GM19463 (cell line): ENCODE results near the gene HIVEP1.

ENCODE experiments used
- ATAC-seq: cut with Tn5 transposase; IDR thresholded peaks from one replicate; pipeline ENCODE4 v1.9.1; 2021; ENCODE audit warnings: mild to moderate bottlenecking, moderate library complexity; ENCODE audit not compliant: unreplicated experiment

Gene HIVEP1

DNA sequence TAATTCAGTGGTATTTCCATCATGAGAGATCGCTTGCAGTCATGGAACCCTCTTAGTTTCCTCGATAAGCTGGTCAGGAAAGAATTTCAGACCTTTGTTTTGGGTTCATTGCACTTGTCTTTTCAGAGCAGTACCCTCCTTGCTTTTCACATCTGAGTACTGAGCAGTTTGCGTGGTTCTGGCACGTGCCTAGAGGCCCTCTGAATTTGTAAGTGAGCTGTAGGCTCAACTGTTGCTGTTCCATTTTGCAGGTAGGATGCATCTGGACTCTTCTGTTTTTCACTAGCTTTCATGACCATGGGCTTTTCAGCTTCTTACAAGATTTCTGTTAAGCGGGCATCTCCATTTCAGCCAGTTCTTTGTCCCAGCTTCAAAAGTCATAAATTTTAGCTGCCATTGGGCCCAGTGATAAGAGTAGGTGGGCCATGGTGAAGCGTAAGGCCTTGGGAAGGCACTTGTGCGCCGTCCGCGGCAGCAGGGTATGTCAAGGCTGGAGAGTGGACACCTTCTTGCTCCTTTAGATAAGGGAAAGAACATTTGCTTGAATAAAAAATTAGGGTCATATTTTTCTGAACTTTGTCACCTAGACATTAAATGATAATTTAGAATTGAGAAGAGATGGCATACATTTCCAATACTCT lies 35.8 kb downstream of the HIVEP1 start:
- ATAC-seq, result no peak

DNA sequence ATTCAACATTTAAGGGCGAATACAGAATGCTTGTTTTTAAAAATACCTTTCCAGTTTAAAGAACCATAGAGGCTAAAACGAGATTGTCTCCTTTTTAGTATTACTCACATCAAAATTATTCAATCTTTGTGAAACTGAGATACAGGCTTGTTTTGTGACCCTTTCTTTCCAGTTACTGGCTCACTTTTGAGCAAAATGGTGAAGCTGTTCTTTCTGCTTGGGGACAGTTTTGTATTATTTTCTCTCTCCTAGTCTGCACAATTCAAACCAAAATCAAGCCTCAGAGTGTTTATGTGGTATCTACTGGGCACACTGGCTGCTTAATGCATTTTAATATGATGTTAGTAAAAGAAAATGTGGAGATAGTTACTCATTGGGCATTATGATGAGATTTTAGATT lies 36.5 kb downstream of the HIVEP1 start:
- no peak for ATAC-seq

DNA sequence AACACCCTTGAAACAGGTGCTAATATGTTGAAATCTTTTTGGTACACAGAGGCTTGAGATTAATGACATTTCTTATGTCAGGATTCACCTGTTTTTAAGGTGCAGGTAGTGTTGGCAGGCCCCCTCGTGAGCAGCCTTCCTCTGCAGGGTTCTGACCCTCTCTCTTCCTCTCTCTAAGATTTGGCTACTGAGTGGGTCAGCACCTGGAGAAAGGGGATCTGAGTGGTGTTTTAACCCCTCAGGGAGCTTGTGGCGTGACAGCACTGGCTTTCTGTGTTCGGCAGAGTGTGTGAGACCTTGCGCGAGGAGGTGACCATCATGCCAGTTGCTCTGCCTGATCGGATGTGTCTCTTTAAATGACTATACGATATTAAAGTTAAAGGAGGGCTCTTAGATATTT lies 37.1 kb downstream of the HIVEP1 start:
- peak; percentile 36 for ATAC-seq

DNA sequence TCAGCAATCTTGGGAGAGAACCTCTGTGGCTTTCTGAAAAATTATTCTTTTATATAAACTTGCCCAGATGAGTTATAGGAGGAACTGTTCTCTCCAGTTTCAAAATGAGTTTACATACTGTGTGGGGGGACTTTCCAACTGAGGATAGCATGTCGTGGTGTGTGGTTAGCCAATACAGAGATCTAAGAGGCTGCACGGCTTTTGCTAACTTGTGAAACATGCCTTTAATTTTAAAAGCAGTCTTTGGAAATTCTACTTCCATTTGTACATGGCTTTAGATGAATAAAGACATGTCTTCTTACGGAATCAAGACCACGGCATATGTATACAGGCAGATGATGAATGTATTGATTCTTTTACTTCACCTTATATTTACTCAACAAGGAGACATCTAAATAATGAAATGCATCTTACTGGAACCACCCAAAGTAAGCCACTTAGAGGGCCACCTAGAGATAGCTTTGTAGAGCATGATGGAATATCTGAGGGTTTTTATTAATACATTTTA lies 39.8 kb downstream of the HIVEP1 start:
- peak; percentile 83 for ATAC-seq

DNA sequence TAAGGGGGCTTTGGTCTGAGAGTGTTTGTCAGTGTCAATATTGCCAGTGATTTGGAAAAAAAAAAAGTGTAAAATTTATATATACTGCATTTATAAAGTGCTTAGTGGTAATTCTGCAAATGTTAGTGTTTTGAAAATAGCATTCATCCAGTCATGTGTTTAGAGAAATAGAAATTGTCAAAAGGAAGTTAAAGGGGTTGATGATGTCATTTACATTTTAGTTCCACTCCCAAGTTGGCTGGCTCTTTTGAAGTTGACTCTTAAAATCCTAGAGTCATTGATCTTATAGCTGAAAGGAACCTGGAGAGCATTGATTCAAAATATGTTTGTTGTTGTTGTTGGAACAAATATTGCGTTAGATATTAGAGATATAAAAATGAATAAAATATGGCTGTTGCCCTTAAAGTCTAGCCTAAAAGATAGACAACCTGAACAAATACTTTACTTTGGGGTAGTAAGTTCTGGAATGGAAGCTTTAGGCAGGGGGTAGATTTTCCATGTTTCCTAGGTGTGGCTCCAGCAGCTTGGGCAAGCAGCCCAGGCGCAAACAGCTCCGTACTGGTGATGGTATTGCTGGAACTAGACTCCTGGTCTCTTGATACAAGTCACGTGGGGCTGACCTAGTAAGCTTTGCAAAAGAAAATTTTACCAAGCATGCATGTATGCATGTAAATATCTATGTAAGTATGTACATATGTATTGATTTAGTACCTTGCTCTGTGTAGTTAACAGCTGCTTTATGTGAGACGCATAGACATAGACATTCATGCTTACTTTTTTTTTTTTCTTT lies 46.3 kb downstream of the HIVEP1 start:
- ATAC-seq, result no peak

DNA sequence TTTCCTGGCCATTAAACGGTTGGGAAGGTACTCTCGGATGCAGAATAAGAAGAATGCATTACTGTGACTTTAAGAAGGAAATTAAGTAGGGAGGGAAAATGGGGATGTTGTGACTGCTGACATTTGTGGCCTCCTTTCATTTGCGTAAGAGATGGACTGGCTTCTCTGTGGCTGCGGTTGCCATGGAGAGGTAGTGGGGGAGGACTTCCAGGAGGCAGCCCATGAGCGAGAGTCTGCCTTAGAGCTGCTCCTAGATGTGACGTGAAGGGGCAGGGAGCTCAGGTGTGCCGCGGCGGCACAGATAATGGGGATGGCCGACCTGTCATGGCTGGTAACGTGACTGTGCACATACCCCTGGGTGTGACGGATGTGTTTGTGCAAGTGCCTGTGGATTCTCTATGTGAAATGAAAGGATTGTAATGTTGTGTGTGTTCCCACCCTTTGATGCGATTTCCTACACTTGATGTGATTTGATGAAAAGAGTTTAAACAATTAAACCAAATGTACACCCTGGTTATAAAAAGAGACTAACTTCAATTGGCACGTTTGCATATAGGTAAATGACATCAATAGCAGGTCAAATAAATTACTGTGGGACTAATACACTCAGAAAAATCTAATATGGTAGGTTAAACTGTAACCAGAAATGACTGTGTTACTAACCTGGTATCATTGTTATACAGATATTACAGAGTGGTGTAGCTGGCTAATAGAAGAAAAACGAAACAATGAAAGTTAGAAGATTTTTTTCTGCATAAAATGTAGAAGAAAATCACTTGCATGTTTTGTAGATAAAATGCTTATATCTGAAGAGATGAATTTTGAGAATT lies 48.9 kb downstream of the HIVEP1 start:
- peak; percentile 85 for ATAC-seq

DNA sequence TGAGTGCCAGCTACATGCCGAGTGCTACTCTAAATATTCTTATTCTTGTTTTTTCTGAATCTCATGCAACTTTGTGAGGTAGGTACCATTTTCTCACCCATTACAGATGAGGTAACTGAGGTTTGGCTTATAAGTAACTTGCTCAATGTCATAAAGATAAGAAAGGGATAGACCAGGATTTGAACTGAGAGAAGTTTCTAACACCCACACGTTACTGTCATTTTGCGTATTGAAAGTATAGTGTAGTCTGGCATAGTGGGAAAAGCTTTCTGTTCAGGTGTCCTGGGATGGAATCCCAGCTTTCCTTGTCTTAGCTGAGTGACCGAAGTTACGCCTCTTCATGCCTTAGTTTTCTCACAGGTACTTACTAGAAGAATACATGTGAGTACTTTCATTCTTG lies 50.5 kb downstream of the HIVEP1 start:
- ATAC-seq, result no peak

DNA sequence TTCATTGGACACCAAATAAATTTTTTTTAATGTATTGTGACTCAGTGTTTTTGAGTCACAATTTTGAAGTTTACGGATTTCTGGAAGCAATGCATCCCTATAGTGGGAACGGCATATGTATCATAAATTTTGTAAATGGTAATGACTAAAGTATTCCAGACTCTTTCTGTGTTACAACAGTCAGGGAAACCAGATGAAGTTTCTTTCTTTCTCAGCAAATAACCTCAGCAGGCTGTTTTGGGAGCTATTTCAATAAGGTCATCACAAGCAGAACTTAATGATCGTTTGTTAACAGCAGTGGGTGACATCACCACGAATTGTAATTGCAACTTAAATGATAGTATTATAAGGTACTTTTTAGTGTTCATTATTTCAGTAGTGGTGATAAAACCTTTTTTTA lies 52.0 kb downstream of the HIVEP1 start:
- ATAC-seq, result no peak

DNA sequence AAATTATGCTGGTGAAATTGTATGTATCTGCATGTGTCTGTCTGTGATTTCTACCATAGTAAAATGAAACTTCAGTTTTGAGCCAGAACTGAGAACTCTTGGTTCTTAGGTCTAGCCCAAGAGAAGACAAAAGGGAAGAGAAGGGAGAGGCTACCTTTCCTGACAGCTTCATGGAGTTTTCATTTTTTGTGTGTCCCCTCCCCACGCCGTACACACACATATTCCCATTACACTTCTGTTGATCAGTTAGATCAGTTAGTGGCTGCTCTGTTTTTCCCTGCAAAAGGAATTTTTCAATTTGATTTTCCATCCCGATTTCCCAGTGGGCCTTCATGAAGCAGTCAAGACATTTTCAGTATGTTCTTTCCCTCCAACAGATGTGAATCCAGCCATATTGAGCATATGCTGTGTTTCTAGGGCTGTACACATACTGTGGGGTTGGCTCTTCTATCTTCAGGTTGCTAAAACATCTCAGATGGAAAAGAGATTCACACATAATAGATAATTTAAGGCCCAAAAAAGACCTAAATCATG lies 52.5 kb downstream of the HIVEP1 start:
- ATAC-seq, result no peak

DNA sequence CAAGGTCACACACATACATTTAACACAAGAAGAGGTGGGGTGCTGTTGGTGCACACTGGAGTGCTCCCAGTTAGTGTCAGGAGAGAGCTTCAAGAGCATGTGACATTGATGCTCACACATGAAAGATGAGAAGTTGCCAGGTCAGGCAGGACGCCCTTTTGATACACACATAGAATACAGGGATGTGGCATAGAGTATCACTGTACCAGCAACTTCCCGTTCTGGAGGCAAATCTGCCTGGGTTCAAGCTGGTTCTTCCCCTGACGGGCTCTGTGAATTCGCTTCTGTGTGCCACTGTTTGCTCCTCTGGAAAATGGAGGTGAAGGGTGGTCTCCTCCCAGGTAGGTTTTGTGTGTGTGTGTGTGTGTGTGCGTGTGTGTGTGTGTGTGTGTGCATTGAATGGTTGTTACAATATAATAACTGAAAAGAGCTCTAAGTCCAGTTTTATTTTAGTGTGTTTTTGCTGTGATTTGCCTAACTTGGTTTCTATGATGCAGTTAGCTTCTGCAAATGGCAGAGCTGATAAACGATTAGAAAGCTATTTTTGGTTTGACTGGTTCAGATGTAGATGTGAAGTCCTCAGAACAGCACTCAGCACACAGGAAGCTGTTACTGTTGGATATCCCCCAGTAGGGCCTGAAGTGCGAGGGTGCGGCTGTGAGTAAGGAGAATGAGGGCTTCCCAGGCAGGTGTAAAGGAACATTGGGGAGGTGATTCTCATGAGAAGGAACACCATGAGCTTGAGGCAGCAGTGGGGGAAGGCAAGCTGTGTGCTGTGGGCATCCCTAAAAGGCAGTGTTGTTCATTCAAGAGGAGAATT lies 53.4 kb downstream of the HIVEP1 start:
- peak; percentile 31 for ATAC-seq

DNA sequence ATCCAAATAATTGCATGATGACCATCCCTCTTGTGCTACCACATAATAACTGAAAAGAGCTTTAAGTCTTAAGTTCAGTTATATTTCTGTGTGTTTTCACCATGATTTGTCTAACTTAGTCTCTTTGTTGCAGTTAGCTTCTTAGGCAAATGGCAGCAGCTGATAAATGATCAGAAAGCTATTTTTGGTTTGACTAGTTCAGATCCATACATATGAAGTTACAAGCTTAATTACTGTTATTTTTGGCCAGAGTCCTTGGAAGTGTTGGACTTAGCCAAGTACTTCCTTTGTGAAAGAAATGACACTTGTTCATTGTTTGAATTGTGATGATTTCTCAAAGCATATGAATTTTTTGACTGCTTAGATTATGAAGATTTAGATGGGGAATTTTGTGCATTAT lies 54.2 kb downstream of the HIVEP1 start:
- no peak for ATAC-seq

DNA sequence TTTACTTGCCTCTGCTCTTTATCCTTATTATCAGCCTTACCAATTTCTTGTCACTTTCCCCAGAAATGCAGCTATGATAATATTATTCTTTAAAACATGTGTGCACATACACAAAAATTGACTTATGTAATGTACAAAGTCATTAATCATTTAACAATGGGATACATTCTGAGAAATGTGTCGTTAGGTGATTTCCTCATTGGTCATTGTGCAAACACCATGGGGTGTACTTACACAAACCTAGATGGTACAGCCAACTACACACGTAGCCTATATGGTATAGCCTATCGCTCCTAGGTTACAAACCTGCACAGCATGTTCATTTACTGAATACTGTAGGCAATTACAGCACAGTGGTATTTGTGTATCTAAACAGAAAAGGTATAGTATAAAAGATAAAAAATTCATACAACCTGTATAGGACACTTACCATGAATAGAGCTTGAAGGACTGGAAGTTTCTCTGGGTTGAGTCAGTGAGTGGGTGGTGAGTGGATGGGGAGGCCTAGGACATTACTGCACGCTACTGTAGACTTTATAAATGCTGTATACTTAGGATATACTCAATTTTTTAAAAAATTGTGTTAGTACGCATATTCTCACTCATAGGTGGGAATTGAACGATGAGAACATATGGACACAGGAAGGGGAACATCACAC lies 56.9 kb downstream of the HIVEP1 start:
- no peak for ATAC-seq

DNA sequence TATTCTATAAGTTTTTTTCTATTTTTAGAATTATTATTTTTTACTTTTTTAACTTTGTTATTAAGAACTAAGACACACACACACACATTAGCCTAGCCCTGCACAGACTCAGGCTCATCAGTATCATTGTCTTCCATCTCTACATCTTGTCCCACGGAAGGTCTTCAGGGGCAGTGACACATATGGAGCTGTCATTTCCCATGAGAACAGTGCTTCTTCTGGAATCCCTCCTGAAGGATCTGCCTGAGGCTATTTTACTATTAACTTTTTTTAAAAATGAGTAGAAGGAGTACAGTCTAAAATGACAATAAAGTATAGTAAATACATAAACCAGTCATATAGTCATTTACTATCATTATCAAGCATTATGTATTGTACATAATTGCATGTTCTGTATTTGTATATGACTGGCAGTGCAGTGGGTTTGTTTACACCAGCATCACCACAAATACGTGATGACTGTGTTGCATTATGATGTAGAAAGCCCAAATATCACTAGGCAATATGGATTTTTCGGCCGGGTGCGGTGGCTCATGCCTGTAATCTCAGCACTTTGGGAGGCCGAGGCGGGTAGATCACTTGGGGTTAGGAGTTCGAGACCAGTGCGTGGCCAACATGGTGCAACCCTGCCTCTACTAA lies 57.9 kb downstream of the HIVEP1 start:
- no peak for ATAC-seq

DNA sequence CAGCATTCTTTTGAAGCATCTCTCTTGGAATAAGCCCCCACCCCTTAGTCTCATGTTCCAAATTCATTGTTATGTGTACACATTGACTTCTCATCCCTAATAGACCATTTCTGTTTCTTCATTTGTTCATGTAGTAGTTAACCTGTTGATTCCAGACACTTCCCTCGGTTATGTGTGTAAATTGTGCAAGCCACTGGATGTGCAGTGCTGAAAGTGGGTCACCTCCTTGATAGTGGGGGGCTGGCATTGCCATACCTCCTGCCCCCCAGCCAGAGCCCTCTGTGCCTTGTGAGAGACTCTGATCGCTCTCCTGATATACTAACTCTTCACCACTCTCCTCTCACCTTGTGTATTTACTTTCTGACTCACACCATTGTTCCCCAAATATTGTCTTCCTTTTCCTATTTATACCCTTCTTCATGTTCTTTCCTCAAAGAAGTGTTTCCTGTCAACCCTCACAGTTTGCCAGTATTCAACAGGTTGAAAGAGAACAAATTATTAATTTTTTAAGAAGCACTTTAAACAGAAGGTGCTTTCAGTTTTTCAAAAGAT lies 59.0 kb downstream of the HIVEP1 start:
- no peak for ATAC-seq

DNA sequence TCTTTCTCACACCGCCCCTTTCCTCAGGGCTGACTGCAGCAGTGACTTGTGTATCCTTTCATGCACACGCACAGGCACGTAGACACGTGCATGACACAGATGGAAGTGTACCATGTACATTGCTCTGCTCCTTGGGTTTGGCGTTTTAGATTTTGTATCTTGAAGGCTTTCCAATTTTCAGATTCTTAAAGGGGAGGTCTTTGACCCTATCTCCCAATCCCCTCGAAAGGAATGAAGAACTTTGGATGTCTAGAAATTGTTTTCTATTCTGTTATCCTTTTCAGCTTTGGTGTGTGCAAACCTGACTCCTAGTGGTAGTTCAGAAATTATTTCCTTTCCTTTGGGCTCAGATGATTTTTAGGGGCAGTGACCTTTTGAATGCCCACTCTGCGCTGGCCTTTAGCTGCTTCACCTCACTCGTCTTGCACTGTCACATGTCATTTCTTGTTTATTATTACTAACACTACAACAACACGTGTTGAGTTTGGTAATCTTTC lies 63.0 kb downstream of the HIVEP1 start:
- ATAC-seq, result no peak

DNA sequence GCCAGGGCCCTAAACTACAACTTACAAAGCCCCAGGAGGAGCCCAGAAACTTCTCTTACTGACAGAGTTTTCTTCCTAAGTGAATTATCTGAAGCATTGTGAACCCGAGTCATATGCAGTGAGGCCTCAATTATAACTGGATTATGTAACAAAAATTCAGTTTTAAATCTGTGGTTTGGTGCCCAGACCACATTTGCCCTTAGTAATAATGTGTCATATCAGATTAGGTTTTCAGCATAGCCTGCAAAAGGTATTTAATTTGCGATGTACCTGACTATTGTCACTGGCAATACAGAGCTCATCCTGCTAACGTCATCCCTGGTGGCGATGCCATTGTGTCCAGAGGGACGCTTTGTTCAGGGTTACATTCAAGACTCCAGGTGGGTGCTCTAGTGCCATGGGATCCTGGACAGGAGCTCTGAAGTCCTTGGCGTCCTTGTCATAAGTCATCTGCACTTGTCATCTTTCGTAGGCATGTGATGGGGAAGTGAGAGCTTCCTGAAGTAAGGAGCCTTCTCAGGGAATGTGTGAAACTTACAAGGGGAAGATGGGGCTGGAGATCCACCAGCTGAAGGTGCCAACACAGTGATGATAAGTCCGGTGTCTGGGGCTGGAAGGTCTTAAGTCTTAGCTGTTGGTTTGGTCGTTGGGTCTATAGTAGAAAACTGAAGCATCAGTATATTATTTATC lies 65.1 kb downstream of the HIVEP1 start:
- no peak for ATAC-seq

DNA sequence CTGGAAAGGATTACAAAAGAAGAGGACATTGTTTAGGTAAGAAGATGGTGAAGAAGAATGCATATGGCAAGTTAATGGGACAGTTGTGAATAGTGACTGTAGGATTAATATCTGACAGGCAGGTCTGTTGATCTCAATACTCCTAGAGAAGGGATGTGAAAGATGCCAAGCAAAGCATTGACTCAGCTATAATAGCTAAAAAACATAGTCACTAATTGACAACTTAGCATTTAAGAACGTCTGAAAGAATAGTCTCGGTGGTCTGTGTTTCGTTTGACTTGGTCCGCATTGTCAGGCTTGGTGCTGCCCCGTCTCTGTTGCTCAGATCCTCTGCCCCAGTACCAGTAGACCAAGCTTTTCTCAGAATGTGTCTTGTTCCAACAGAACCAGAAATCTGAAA lies 65.9 kb downstream of the HIVEP1 start:
- no peak for ATAC-seq

DNA sequence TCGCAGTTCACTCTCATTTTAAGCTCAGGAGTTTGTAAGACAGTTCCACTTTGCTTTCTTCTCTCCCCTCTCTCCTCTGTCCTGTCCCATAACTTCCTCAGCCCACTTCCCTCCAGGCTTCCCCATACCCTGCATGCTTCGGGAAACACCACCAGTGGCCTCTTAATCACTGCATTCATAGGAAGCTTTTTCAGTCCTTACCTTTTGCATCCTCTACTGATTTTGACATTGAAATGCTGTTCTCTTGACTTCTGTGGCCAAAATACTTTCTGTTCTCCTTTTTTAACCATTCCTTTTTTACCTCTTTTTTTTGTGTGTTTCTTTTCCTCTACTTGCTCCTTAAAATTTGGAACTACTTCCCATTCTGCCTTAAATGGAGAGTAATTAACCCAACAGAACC lies 69.7 kb downstream of the HIVEP1 start:
- ATAC-seq, result peak; percentile 48
